Measurements from ENCODE around the gene BCAS3. TPM values are rescaled to one million over a fixed set of nuclear protein-coding genes. Genes with fewer than 3 reads are reported as not detected.
"Not testable (repeated sequence)": the region's sequence is repeated elsewhere in the genome, so short reads cannot be mapped to it uniquely, and the experiment has no call there.

BCAS3 gene
- total RNA-seq, 2 donors from 2014 or later, result 28.0 to 37.7 TPM

DNA sequence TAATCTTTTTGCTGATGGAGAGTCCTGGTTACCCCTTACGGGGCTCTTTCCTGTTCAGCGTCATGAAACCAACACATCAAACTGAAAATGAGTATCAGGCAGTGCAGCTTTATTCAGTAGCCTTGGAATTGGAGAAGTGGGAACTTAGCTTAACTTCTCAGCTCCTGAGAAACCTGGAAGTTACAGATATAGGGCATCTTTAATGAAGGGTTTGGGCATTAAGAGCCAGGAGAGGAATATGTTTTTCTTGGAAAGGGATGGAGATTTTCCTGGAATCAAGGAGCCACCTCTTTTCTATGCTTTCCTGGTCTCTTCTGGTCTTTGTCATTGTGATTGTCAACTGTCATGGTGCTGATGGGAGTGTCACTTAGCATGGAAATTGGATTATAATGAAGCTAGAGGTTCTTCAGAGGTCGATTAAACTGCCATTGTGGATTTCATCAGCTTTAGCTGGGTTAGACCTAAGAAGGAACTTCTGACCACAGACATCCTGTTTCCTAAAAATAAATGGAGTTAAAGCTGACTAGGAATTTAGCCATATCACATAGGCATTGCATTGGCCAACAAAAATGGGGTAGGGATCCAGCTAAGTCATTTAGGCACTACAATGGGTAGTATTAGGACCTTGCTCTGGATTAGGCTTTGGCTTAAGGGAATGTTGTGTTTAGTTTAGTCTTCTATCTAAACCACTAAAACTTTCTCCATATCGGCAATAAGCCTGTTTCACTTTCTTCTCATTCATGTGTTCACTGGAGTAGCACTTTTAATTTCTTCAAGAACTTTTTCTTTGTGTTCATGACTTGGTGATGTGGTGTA, 186.4 kb downstream of the BCAS3 start:
- H3K9me3 Mint-ChIP-seq, result no peaks in the 10 kb centered on the region
- H3K27me3 Mint-ChIP-seq (ENCODE audit: insufficient read depth), result no peaks in the 10 kb centered on the region
- no peaks in the 10 kb centered on the region for H3K4me1 Mint-ChIP-seq
- Histone ChIP-seq H3K9ac (ENCODE audit: extremely low read depth, low read length, poor library complexity, severe bottlenecking) (no peak overlapping the region), H3K27ac (ENCODE audit: low read depth, low read length) (no peak overlapping the region), H3K4me3 (ENCODE audit: low read length) (no peak overlapping the region), H3K4me1 (ENCODE audit: control insufficient read depth, insufficient read depth, low read length) (no peaks in the 10 kb centered on the region), H3K36me3 (ENCODE audit: control insufficient read depth, insufficient read depth, low read length) (no peaks in the 10 kb centered on the region), H3K9me3 (ENCODE audit: control insufficient read depth, low read length) (no peaks in the 10 kb centered on the region), H3K27me3 (ENCODE audit: control insufficient read depth, insufficient read depth, low read length, poor library complexity, severe bottlenecking) (no peaks in the 10 kb centered on the region)
- H3K4me3 Mint-ChIP-seq, result no peak overlapping the region
- no peak for TF ChIP-seq CTCF (conservative IDR thresholded peaks at IDR 0.05)
- WGBS, 2 experiments (ENCODE audit: insufficient coverage in 1 of 2, insufficient read length in 1 of 2), result 87 to 100% methylated on average over 3 of the region's 4 CpGs
- no peaks in the 10 kb centered on the region for H3K36me3 Mint-ChIP-seq (ENCODE audit: low read depth)
- DNase-seq, result no peak
- no peak overlapping the region for H3K27ac Mint-ChIP-seq

GRCh38 chr17:60864708-60865005, 187.0 kb downstream of the BCAS3 start:
- Mint-ChIP-seq H3K9me3 (no peaks in the 10 kb centered on the region), H3K4me1 (no peaks in the 10 kb centered on the region), H3K36me3 (ENCODE audit: low read depth) (no peaks in the 10 kb centered on the region), H3K27ac (no peak overlapping the region), H3K4me3 (no peak overlapping the region), H3K27me3 (ENCODE audit: insufficient read depth) (no peaks in the 10 kb centered on the region)
- no peaks in the 10 kb centered on the region for H3K9me3 ChIP-seq (ENCODE audit: control insufficient read depth, low read length)
- TF ChIP-seq CTCF (conservative IDR thresholded peaks at IDR 0.05), result no peak
- H3K4me1 ChIP-seq (ENCODE audit: control insufficient read depth, insufficient read depth, low read length), result no peaks in the 10 kb centered on the region
- H3K4me3 ChIP-seq (ENCODE audit: low read length), result no peak overlapping the region
- H3K36me3 ChIP-seq (ENCODE audit: control insufficient read depth, insufficient read depth, low read length), result no peaks in the 10 kb centered on the region
- no peak overlapping the region for H3K9ac ChIP-seq (ENCODE audit: extremely low read depth, low read length, poor library complexity, severe bottlenecking)
- H3K27ac ChIP-seq (ENCODE audit: low read depth, low read length), result no peak overlapping the region
- 90% methylated on average over 2 of the region's 2 CpGs; no CpG with 5 or more reads in 1 of the 2 experiments for WGBS, 2 experiments (ENCODE audit: insufficient coverage in 1 of 2, insufficient read length in 1 of 2)
- no peak for DNase-seq
- H3K27me3 ChIP-seq (ENCODE audit: control insufficient read depth, insufficient read depth, low read length, poor library complexity, severe bottlenecking), result no peaks in the 10 kb centered on the region

DNA sequence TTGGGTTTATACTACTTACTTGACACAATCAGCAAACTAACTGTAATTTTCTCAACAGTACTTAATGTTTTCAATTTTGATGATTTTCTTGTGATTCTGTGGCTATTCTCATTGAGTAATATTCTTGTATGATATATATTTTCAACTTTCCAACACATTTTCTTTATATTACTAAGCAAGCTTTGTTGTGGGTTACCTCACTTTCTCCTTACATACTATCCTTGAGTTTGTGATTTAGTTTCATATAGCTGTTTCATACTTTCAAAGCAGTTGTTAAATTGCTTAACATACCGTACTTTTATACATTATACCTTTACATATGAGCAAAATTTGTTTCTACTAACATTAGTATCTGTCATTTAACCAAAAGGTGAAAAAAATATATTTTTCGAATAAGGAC, 197.1 kb downstream of the BCAS3 start:
- no peak overlapping the region for H3K27ac ChIP-seq (ENCODE audit: low read depth, low read length)

GRCh38 chr17:60886731-60887613, 209.3 kb downstream of the BCAS3 start:
- 36 to 56% methylated on average over 7 to 18 of the region's 39 CpGs for WGBS, 2 experiments (ENCODE audit: insufficient coverage in 1 of 2, insufficient read length in 1 of 2)
- Mint-ChIP-seq H3K4me3 (peak overlapping the region; percentile 85), H3K27ac (peak overlapping the region; percentile 99)
- H3K36me3 ChIP-seq (ENCODE audit: control insufficient read depth, insufficient read depth, low read length); H3K4me1 Mint-ChIP-seq; H3K36me3 Mint-ChIP-seq (ENCODE audit: low read depth); H3K9me3 Mint-ChIP-seq; H3K27ac ChIP-seq (ENCODE audit: low read depth, low read length); H3K9me3 ChIP-seq (ENCODE audit: control insufficient read depth, low read length); H3K27me3 Mint-ChIP-seq (ENCODE audit: insufficient read depth); H3K4me1 ChIP-seq (ENCODE audit: control insufficient read depth, insufficient read depth, low read length); H3K27me3 ChIP-seq (ENCODE audit: control insufficient read depth, insufficient read depth, low read length, poor library complexity, severe bottlenecking): not testable (repeated sequence)
- H3K9ac ChIP-seq (ENCODE audit: extremely low read depth, low read length, poor library complexity, severe bottlenecking), result peak overlapping the region; percentile 44
- DNase-seq, result peak; percentile 51
- H3K4me3 ChIP-seq (ENCODE audit: low read length), result peak overlapping the region; percentile 70

More for the DNA sequence above, 197.1 kb downstream of the BCAS3 start:
- DNase-seq, result no peak
- Histone ChIP-seq H3K36me3 (ENCODE audit: control insufficient read depth, insufficient read depth, low read length) (no peaks in the 10 kb centered on the region), H3K4me3 (ENCODE audit: low read length) (no peak overlapping the region), H3K4me1 (ENCODE audit: control insufficient read depth, insufficient read depth, low read length) (no peaks in the 10 kb centered on the region), H3K9me3 (ENCODE audit: control insufficient read depth, low read length) (no peaks in the 10 kb centered on the region), H3K9ac (ENCODE audit: extremely low read depth, low read length, poor library complexity, severe bottlenecking) (no peak overlapping the region), H3K27me3 (ENCODE audit: control insufficient read depth, insufficient read depth, low read length, poor library complexity, severe bottlenecking) (no peaks in the 10 kb centered on the region)
- no peak overlapping the region for H3K27ac Mint-ChIP-seq
- no peak for TF ChIP-seq CTCF (conservative IDR thresholded peaks at IDR 0.05)
- WGBS, 2 experiments (ENCODE audit: insufficient coverage in 1 of 2, insufficient read length in 1 of 2), result 91 to 100% methylated on average over 1 of the region's 2 CpGs
- H3K4me3 Mint-ChIP-seq, result no peak overlapping the region
- H3K36me3 Mint-ChIP-seq (ENCODE audit: low read depth), result no peaks in the 10 kb centered on the region
- H3K9me3 Mint-ChIP-seq, result no peaks in the 10 kb centered on the region
- no peaks in the 10 kb centered on the region for H3K27me3 Mint-ChIP-seq (ENCODE audit: insufficient read depth)
- H3K4me1 Mint-ChIP-seq, result no peaks in the 10 kb centered on the region
